DND-41 (cell line): ENCODE results near the gene INPP5A.

Source experiments
- ATAC-seq: fragments of 200-7000 bp; cut with Tn5 transposase; 3 replicates; pipeline ENCODE4 v1.9.1; 2021; ENCODE audit warnings: low read depth; ENCODE audit not compliant: insufficient read depth
- DNase-seq: peaks from one replicate; pipeline ENCODE4 v3.0.0-alpha.2; 2020
- H2AFZ ChIP-seq: 2 replicates; pipeline ENCODE4 v1.6.0; 2012; ENCODE audit warnings: low read depth, low read length
- H3K27ac ChIP-seq: 2 replicates; pipeline ENCODE4 v1.5.1; 2012; ENCODE audit warnings: low read length, inconsistent platforms
- H3K27me3 ChIP-seq: fragments of 200-600 bp; sonication (generic); 2 replicates; pipeline ENCODE4 v1.6.0; 2012; ENCODE audit warnings: low read length, mild to moderate bottlenecking, inconsistent platforms; ENCODE audit not compliant: insufficient read depth, poor library complexity
- H3K36me3 ChIP-seq: 2 replicates; pipeline ENCODE4 v1.5.1; 2012; ENCODE audit warnings: low read length, inconsistent platforms; ENCODE audit not compliant: insufficient read depth
- H3K4me1 ChIP-seq: 2 replicates; pipeline ENCODE4 v1.5.1; 2012; ENCODE audit warnings: mild to moderate bottlenecking, low read length; ENCODE audit not compliant: insufficient read depth
- H3K4me2 ChIP-seq: 2 replicates; pipeline ENCODE4 v1.6.0; 2012; ENCODE audit warnings: mild to moderate bottlenecking, moderate library complexity, low read length, inconsistent platforms; ENCODE audit not compliant: insufficient read depth
- H3K4me3 ChIP-seq, 2 experiments: fragments of 200-600 bp in 1 of 2; shearing (Covaris generic) in 1 of 2; 2 replicates each; pipeline ENCODE4 v1.5.1; 2012 to 2016; ENCODE audit warnings: inconsistent platforms in 2 of 2, low read length in 2 of 2, mild to moderate bottlenecking in 2 of 2, low read depth in 1 of 2, moderate library complexity in 1 of 2
- H3K79me2 ChIP-seq: 2 replicates; pipeline ENCODE4 v1.6.0; 2012; ENCODE audit warnings: low read length, inconsistent platforms; ENCODE audit not compliant: insufficient read depth
- H3K9ac ChIP-seq: 2 replicates; pipeline ENCODE4 v1.6.0; 2012; ENCODE audit warnings: low read depth, mild to moderate bottlenecking, inconsistent platforms, low read length, moderate library complexity
- H3K9me3 ChIP-seq: 2 replicates; pipeline ENCODE4 v1.5.1; 2012; ENCODE audit warnings: low read length, moderate library complexity, mild to moderate bottlenecking, inconsistent platforms; ENCODE audit not compliant: insufficient read depth, severe bottlenecking
- H4K20me1 ChIP-seq: 2 replicates; pipeline ENCODE4 v1.6.0; 2012; ENCODE audit warnings: low read length; ENCODE audit not compliant: insufficient read depth
- EZH2 ChIP-seq: IDR thresholded peaks from 3 replicates; pipeline ENCODE4 v1.6.1; 2012; ENCODE audit warnings: borderline replicate concordance, low read depth, mild to moderate bottlenecking, moderate library complexity, low read length, inconsistent platforms; ENCODE audit not compliant: severe bottlenecking
- TF ChIP-seq, protein P1 (sequence below): IDR thresholded peaks from 2 replicates; pipeline ENCODE4 v1.5.1; 2012; ENCODE audit warnings: borderline replicate concordance, low read length, moderate library complexity, mild to moderate bottlenecking; ENCODE audit not compliant: poor library complexity, severe bottlenecking; ENCODE audit errors: extremely low read depth

INPP5A gene

DNA sequence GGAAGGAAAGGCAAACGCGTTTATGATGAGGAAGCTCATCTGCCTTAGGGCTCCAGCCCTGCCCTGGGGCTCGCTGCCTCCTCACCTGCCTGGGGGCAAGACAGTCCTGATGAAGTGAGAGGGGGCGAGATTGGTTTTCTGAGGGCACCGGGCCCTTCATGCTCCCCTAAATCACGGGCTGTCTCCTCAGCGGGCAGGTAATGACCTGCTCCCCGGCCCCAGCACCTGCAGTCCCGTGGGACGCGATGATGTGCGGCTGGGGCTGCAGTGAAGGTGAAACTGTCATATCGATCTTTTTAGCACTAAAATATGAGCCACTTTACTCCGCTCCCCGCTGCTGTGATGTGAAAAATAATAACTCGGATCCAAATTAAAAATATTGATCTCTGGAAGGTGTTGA, 120.2 kb downstream of the INPP5A start:
- H3K36me3 ChIP-seq = peaks cover 39% of the 10 kb centered on the region
- no peaks in the 10 kb centered on the region for H3K9me3 ChIP-seq
- no peaks in the 10 kb centered on the region for H3K4me1 ChIP-seq
- DNase-seq = no peak
- ATAC-seq = no peak
- H3K4me2 ChIP-seq = no peak overlapping the region
- no peaks in the 10 kb centered on the region for H3K27me3 ChIP-seq
- H3K79me2 ChIP-seq = no peaks in the 10 kb centered on the region
- H4K20me1 ChIP-seq = peaks cover 31% of the 10 kb centered on the region
- TF ChIP-seq EZH2 = no peak
- TF ChIP-seq, protein P1, sequence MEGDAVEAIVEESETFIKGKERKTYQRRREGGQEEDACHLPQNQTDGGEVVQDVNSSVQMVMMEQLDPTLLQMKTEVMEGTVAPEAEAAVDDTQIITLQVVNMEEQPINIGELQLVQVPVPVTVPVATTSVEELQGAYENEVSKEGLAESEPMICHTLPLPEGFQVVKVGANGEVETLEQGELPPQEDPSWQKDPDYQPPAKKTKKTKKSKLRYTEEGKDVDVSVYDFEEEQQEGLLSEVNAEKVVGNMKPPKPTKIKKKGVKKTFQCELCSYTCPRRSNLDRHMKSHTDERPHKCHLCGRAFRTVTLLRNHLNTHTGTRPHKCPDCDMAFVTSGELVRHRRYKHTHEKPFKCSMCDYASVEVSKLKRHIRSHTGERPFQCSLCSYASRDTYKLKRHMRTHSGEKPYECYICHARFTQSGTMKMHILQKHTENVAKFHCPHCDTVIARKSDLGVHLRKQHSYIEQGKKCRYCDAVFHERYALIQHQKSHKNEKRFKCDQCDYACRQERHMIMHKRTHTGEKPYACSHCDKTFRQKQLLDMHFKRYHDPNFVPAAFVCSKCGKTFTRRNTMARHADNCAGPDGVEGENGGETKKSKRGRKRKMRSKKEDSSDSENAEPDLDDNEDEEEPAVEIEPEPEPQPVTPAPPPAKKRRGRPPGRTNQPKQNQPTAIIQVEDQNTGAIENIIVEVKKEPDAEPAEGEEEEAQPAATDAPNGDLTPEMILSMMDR = no peak
- no peak overlapping the region for H3K4me3 ChIP-seq
- H3K9ac ChIP-seq = no peak overlapping the region
- no peak overlapping the region for H3K27ac ChIP-seq
- no peak overlapping the region for H2AFZ ChIP-seq

DNA sequence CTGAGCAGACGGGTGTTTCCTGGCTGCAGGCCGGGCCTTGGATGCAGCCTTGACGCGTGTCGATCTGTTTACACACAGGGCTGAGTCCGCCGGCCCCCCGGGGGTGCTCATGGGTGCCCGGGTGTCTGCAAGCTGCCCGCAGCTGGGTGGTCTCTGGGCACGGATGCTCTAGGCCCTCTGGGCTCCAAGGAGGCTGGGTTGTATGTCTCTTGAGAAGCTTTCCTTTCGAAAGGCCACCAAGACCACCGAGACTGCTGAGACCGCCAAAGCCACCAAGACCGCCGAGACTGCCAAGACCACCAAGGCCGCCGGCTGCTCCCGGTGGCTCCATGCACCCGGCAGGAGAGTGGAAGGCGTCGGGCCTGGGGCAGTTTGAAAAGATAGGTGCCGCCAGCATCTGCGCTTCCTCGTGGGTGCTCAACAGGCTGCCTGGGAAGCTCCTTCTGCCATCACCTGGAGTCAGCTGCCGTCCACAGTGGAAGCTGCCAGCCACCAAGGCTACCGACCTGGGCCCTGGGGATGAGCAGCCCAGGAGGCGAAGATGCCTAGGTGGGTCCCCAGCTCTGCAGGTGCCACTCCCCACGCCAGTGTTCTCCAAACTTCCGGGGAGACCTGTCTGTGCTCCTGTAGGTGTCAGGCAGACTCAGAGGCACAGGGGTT, 121.1 kb downstream of the INPP5A start:
- no peaks in the 10 kb centered on the region for H3K27me3 ChIP-seq
- no peak overlapping the region for H3K27ac ChIP-seq
- H3K9ac ChIP-seq = no peak overlapping the region
- no peaks in the 10 kb centered on the region for H3K79me2 ChIP-seq
- no peak for TF ChIP-seq EZH2
- TF ChIP-seq, protein P1 = no peak
- DNase-seq = no peak
- H4K20me1 ChIP-seq = peaks cover 29% of the 10 kb centered on the region
- H3K36me3 ChIP-seq = peaks cover 32% of the 10 kb centered on the region
- no peak overlapping the region for H3K4me3 ChIP-seq
- H3K4me2 ChIP-seq = no peak overlapping the region
- ATAC-seq = no peak
- H2AFZ ChIP-seq = no peak overlapping the region
- H3K9me3 ChIP-seq = no peaks in the 10 kb centered on the region
- H3K4me1 ChIP-seq = no peaks in the 10 kb centered on the region

DNA sequence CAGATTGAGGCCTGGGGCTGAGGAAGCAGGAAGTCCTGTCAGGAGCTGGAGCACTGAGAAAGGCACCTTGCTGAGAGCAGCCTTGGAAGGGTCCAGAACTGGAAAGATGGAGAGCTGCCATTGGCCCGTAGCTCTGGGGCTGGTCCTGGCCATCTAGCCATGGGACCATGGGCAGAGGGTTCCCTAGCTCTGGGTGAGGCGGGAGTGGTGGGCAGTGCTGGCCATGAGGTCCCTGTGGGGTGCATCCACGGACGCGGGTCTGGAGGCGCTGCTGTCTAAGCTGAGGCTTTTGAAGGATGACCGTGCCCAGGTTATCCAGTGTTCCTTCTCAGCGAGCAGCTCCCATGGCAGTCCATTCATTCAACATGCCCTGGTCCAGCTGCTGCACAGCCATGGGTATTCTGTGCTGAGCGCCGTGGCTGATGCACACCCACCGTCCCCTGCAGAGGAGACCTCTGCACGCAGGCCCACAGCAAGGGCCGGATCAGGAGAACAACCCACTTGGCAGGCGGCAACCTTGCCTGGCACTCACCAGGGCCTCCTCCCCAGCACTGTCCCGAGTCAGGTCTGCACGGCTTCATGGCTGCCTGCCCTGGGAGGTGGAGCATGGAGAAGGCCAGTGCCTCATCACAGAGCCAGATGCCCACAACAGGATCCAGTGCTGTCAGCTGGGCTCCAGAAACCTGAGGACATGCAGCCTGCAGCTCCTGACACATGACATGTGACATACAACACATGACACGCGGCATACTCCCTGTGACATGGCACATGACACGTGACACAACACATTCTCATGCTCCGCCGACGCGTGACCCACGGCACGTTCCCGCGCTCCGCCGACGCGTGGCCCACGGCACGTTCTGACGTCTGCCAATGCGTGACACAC, 121.9 kb downstream of the INPP5A start:
- H3K9ac ChIP-seq = no peak overlapping the region
- no peak for TF ChIP-seq EZH2
- TF ChIP-seq, protein P1 = no peak
- no peaks in the 10 kb centered on the region for H3K27me3 ChIP-seq
- no peak overlapping the region for H3K4me2 ChIP-seq
- H3K4me1 ChIP-seq = no peaks in the 10 kb centered on the region
- DNase-seq (no peak), ATAC-seq (no peak)
- no peak overlapping the region for H3K27ac ChIP-seq
- H3K79me2 ChIP-seq = no peaks in the 10 kb centered on the region
- no peak overlapping the region for H2AFZ ChIP-seq
- H3K4me3 ChIP-seq = no peak overlapping the region
- H3K9me3 ChIP-seq = no peaks in the 10 kb centered on the region
- H3K36me3 ChIP-seq = peaks cover 29% of the 10 kb centered on the region
- H4K20me1 ChIP-seq = peaks cover 22% of the 10 kb centered on the region
